ENCODE results near the gene ACAD8. TPM values are rescaled to one million over a fixed set of nuclear protein-coding genes. Genes with fewer than 3 reads are reported as not detected.
"Not testable (repeated sequence)": the region's sequence is repeated elsewhere in the genome, so short reads cannot be mapped to it uniquely, and the experiment has no call there.

ACAD8 gene
- total RNA-seq, 2 donors from 2014 or later = 12.9 to 16.9 TPM

GRCh38 chr11:134282121-134283045 is 29.0 kb downstream of the ACAD8 start:
- DNase-seq (ENCODE audit: low spot score) = no peak
- intact Hi-C loops (cut with DNase I) = no loop called here

GRCh38 chr11:134283461-134284230 is 30.3 kb downstream of the ACAD8 start:
- no peak for DNase-seq (ENCODE audit: low spot score)
- intact Hi-C loops (cut with DNase I) = no loop called here

- intact Hi-C loops (cut with DNase I); DNase-seq (ENCODE audit: low spot score): not testable (repeated sequence)
These were observed 31.0 kb downstream of the ACAD8 start for GRCh38 chr11:134284349-134284748.

- no peak for DNase-seq (ENCODE audit: low spot score)
- intact Hi-C loops (cut with DNase I) = no loop called here
These were observed 34.2 kb downstream of the ACAD8 start for GRCh38 chr11:134287561-134287960.

- intact Hi-C loops (cut with DNase I) = no loop called here
- DNase-seq (ENCODE audit: low spot score) = no peak
These were observed 35.1 kb downstream of the ACAD8 start for GRCh38 chr11:134288486-134288885.

- DNase-seq (ENCODE audit: low spot score) = no peak
- intact Hi-C loops (cut with DNase I) = no loop called here
These were observed 35.8 kb downstream of the ACAD8 start for GRCh38 chr11:134289167-134289566.

- no peak for DNase-seq (ENCODE audit: low spot score)
- intact Hi-C loops (cut with DNase I) = no loop called here
These were observed 36.4 kb downstream of the ACAD8 start for GRCh38 chr11:134289789-134290188.

GRCh38 chr11:134290646-134291045 is 37.3 kb downstream of the ACAD8 start:
- intact Hi-C loops (cut with DNase I) = no loop called here
- DNase-seq (ENCODE audit: low spot score) = no peak

- DNase-seq (ENCODE audit: low spot score) = no peak
- intact Hi-C loops (cut with DNase I) = no loop called here
These were observed 37.8 kb downstream of the ACAD8 start for GRCh38 chr11:134291196-134291595.

- intact Hi-C loops (cut with DNase I) = no loop called here
- DNase-seq (ENCODE audit: low spot score) = no peak
These were observed 39.3 kb downstream of the ACAD8 start for GRCh38 chr11:134292661-134293060.

GRCh38 chr11:134293119-134294113 is 40.0 kb downstream of the ACAD8 start:
- no peak for DNase-seq (ENCODE audit: low spot score)
- intact Hi-C loops (cut with DNase I) = no loop called here

GRCh38 chr11:134294664-134295063 is 41.3 kb downstream of the ACAD8 start:
- intact Hi-C loops (cut with DNase I) = no loop called here

GRCh38 chr11:134312223-134312622 is 58.9 kb downstream of the ACAD8 start:
- intact Hi-C loops (cut with DNase I) = no loop called here
- DNase-seq (ENCODE audit: low spot score) = no peak

More at GRCh38 chr11:134294664-134295063, 41.3 kb downstream of the ACAD8 start:
- no peak for DNase-seq (ENCODE audit: low spot score)

- DNase-seq (ENCODE audit: low spot score) = no peak
- intact Hi-C loops (cut with DNase I) = no loop called here
These were observed 59.4 kb downstream of the ACAD8 start for GRCh38 chr11:134312807-134313206.

GRCh38 chr11:134313379-134313778 is 60.0 kb downstream of the ACAD8 start:
- DNase-seq (ENCODE audit: low spot score) = no peak
- intact Hi-C loops (cut with DNase I) = no loop called here

- intact Hi-C loops (cut with DNase I) = no loop called here
- no peak for DNase-seq (ENCODE audit: low spot score)
These were observed 60.6 kb downstream of the ACAD8 start for GRCh38 chr11:134313821-134314607.
